NCI-H82 treated with DMSO at 0.1 percent for 48 hours (cell line): ENCODE data around the gene KCNQ4.
A peak's percentile ranks its signal among the peaks of the same experiment; 100 is the strongest.

ENCODE experiments used
- DNase-seq: peaks from one replicate; lab custom pipeline; 2025; ENCODE audit not compliant: unreplicated experiment; lab: John Stamatoyannopoulos, UW

Gene KCNQ4

DNA sequence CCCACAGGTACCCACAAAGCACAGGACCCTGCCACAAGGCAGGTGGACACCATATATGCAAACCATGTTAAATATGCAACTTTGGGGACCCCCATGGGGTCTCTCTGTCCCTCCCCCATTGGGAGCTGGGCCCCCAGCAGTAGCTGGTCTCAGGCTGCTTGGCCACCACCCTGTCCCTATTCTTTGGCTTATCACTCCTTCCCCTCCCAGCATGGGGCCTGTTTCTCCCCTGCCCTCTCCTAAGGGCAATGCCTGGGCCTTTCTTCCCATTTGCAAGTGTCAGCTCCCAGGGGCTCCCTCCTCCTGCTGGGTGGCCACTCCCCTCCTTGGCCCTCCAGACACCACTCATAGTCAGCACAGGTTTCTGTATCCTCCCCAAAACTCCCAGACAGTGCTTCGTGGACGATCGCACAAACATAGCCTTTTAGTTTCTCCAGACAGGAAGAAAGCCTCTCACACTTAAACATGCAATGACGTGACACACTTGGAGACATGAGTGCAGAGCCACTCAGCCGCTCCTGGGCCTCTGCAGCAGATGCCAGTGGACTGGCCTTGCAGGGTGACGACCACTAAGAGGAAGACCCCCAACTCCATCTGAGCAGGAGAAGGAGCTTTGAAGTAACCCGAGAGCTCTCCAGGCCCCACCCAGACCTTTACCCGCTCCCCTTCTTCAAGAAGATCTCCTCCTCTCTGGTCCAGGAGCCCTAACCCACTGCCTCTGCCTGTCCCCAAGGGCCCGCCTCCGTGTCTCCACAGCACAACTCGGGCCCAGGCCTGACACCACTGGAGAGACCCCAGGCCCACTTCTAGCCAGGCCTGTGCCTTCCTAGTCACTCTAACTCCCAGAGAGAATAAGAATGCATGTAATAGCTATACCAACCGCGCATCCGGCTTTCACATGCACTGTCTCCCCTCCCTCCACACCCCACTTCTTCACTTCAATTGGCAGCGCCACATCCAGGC, 55.7 kb downstream of the KCNQ4 start:
- no peak for DNase-seq

DNA sequence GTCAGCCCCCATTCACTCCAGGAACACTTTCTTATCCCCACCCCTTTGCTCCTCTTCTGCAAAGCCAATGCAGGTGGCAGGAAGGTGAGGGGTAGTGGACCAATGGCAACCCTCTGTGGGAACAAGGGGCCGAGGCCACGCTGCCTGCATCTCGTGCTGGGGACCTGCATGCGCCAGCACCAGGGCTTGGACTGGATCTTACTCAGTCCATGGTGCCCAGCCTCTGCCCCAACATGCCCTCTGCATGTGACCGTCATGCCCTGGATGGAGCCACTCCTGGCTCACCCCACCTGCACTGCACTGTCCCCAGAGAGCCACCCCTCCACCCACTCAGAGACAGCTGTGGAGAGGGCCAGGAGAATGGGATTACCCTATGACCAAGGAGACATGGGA, 56.4 kb downstream of the KCNQ4 start:
- DNase-seq = no peak

DNA sequence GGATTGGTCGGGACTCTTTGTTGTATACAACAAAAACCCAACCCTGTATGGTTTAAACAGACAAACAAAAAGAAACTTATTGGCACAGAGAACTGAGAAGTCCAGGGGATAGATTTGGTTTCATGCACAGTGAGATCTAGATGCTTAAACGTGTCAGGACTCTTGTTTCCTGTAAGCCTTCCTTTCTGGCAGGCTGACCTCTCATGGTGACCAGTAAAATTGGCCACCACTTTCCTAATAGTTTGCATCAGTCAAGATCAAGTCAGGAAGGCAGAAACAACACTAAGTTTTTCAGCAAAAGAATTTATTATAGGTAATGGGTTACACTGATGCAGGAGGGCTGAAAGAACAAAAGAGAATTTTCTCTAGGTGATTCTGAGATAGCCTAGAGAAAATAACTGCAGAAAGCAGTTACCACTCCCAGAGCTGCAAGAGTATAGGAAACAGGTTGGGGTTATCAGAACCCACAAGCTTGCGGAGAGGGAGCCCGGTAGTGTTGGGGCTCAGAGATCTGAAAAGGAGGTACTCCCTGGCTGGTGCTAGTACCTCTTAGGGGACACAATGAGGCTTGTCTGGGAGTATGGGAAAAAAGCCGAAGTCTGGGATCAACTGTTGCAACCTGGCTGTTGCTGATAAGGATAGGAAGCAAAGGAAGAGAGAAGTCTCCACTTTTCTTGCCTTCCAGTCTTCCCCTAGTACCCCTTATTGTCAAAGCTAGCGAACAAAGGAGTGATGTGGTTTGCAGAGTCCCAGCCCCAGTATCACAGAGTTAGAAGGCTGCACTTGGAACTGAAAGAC, 57.1 kb downstream of the KCNQ4 start:
- DNase-seq = no peak

DNA sequence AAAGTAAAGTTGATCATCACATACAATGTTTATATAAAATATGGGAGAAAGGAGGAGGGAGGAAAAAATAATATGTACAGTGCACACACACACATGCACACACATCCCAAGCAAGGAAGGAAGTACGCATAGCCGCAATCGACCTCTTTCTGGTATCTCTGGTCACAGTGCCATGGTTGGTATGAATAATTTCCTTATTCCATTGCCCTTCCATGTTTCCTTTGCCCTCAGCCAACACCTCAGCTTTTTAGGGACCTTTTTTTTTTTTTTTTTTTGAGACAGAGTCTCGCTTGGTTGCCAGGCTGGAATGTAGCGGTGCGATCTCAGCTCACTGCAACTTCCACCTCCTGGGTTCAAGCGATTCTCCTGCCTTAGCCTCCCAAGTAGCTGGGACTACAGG, 58.0 kb downstream of the KCNQ4 start:
- DNase-seq = no peak

DNA sequence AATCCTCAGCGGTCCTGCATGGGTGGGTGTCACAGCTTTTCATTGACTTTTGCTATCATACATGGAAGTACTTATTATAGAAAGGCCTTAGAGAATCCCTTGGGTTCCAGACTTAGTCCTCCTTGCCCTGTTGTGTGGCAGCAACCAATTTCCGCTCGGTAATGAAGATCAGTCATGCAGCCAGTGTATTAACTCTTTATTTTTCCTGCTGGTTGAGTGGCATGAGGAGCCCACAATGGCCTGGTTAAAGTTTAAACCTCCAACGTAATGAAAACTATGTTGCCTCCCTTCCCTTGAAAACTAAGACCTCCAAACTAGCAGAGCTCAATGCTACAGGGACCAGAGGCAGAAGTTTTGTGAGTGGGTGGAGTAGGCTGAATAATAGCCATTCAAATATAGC, 58.6 kb downstream of the KCNQ4 start:
- DNase-seq = no peak

DNA sequence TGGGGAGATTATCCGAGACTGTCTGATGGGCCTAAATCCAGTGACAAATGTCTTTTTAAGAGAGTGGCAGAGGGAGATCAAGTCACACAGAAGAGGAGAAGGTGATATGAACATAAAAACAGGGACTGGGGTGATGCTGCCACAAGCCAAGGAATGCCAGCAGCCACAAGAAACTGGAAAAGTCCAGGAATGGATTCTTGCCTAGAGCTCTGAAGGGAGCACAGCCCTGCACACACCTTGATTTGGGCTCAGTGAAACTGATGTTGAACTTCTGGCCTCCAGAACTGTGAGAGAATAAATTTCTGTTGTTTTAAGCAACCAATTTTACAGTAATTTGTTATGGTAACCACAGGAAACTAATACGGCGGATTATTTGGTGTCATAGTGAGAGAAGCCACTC, 59.1 kb downstream of the KCNQ4 start:
- no peak for DNase-seq

DNA sequence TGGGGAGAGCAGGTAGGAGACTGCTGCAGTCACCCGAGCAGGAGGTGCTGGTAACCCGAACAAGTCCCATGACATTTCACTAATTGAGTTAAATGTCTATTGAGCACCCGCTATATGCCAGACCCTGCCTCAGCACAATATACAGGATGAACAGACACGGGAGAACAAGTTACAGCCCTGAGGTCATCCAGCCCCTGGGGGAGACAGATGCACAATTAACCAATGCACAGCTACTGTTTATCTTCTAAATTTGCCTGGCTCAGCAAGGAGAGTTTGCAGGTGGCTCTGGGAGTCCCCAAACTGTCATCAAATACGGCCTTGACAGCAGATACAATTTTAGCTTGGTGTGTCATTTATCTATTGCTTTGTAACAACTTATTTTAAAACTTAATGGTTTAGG, 60.5 kb downstream of the KCNQ4 start:
- DNase-seq = no peak

DNA sequence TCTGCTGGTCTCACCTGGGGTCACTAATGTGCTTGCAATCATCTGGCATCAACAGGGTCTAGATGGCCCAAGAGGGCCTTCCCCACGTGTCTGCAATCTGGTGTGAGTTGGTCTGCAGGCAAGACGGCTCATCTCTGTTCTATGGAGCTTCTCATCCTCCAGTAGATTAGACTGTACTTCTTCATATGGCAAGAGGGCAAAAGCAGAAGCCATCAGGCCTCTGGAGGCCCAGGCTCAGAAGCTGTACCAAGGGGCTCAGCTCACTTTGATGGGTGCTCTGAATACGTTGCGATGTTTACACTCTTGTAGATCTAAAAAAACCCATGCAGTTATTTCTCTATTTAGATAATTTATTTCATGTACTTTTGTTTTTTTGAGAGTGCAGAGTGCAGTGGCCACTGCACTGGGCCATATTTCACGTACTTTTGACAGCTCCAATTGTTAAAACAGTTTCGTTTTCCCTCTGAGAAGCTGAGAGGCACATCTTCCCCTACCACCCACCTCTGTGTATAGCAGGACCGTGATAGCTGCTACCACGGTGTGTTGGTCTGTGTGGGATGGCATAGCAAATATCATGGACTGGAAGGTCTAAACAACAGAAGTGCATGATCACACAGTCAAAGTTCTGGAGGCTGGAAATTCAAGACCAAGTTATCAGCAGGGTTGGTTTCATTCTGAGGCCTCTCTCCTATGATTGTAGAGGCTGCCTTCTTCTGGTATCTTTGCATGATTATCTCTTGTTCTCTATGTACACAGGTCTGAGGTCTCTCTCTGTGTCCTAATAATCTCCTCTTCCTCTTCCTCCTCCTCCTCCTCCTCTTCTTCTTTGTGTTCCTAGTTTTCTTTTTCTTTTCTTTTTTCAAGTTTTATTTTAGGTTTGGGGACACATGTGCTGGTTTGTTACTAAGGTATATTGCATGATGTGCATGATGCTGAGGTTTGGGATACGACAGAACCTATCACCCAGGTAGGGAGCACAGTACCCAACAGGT, 61.6 kb downstream of the KCNQ4 start:
- no peak for DNase-seq

DNA sequence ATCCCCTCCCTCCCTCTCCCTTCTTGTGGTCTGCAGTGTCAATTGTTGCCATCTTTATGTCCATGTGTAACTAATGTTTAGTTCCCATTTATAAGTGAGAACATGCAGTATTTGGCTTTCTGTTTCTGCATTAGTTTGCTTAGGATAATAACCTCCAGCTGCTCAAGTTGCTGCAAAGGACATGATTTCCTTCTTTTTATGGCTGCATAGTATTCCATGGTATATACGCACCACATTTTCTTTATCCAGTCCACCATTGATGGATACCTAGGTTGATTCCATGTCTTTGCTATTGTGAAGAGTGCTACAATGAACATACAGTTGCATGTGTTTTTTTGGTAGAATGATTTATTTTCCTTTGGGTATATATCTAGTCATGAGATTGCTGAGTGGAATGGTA, 62.3 kb downstream of the KCNQ4 start:
- DNase-seq = no peak

DNA sequence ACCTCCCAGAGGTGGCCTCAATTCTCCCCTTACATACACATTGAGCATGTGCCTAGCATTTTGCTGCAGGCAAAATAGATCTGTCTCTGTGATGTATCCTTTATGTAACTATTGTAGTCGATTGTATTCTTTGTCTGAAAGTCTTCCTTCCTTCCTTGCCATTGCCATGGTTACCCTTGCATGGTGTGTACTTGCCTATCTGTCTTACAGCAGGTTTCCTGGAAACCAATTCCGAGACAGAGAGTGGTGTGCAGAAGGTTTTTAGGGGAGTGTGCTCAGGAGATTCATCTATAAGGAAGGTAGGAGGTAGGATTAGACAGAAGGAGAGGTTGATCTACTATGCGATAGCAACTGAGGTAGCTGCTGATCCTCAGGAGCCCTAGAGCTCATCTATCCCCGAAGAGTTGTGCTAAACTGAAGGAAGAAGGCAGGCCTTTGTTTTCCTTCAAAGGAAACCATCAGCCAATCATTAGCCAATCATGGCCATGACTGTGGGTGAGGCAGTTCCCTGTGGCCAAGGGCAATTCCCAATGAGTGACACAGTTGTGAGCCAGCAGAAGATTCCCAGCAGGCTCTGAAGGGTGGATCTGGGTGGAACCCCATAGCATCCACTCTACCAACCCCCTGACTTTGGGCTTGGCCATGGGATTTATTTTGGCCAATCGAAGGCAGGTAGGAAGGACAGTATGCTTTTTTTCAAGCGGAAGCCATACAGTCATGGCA, 63.6 kb downstream of the KCNQ4 start:
- DNase-seq = no peak

DNA sequence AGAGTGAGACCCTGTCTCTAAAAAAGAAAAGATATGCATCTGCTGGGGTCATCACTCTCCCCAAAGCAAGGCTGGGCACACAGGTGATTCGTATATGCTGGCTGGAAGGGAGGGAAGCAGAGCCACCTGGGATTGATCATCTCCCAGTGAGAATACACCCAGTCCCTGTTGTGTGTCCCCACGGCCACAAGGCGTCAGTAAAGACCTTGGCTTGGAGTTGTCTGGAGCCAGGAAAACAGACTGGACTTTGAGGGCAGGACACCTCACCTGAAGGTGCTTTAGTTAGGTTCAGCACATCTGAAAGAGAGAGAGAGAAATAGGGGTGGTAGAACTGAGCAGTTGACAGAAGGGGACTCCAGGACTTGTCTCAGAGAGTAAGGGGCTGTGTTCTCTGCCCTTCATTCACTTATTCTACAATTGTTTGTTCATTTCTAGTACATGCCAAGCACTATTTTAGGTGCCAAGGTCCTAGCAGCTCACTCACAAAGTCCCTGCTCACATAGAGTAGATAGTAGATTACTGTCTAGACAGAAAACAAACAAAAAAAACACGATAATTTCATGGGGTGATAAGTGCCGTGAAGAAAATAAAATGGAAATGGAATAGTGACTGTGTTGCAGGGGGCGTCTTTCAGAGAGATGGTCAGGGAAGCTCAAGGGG, 65.1 kb downstream of the KCNQ4 start:
- peak; percentile 58 for DNase-seq

DNA sequence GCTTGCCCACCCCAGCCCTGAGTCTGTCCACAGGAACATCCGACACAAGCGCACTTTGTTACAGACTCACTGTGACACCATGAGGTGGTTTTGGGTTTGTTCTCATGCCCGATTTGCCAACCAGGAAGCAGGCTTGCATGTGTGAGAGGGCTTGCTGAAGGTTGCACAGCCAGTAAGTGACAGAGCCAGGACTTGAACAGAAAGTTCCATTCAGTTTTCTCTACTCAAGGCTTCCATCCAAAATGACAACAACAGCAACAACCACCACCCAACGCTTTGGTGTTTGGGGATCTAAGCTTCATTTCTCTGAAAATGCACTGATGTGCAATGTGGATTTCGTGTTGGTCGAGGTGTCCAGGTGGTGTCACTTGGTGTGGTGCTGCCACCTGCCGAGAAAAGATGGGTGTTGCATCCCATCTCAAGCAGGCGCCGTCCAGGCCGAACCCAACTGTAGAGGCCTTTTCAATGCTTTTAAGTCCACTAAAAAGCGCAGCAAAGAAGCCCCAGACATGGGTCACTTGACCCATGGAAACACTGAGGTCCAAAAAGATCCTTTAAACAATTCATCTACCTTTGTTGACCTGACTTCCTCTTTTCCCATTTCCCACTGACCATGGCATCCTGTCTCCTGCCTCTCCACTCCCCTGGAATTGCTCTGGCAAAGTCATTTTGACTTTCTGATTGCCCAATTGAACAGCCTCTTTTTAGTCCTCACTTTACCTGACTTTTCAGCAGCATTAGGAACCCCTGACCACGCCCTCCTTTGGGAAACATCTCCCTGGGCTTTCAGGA, 66.4 kb downstream of the KCNQ4 start:
- DNase-seq = peak; percentile 21

DNA sequence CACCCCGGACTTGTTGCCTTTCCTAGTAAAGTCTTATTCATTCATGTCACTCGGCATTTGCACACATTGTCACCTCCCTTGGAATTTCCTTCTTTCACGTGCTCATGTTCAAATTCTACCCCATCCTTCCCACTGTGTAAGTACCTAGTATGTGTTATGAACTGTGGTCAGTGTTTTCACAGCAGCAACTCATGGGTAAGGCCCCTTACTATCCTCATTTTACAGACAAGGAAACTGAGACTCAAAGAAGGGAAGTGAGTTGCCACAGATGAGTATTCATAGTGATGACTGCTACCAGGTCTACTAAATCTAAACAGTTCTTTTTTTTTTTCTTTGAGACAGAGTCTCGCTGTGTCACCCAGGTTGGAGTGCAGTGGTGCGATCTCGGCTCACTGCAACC, 68.1 kb downstream of the KCNQ4 start:
- no peak for DNase-seq

DNA sequence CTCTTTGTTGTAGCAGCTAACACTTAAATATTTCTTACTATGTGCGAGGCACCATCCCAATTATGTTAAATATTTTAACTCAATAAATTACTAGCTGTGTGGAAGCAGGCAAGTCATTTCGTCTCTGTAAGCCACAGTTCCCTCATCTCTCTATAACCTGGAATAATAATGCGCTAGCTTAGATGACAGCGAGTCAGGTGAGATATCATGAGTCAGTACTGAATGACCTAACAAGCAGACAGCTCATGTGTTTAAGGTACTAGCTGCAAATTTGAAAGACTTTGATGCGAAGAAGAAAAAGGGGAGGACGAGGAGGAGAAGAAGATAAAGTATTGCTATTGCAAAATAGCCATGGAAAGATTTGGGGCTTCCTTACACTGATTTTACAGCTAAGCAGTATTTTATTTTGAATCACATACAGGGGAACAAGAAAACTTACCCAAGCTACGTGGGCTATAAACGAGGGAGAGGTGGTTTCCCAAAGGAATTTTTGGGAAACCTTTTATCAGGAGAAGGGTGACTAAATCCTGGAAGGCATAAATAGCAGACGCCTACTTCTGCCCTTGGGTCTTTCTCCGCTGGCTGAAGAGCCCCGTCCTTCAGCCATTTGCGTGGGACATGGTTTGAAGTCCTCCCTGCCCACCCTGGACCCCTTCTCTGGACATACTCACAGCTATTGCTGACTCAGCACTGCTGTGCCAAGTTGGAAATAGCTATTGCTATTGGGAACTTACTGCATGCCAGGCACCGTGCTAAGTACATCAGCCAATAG, 69.7 kb downstream of the KCNQ4 start:
- DNase-seq = no peak

DNA sequence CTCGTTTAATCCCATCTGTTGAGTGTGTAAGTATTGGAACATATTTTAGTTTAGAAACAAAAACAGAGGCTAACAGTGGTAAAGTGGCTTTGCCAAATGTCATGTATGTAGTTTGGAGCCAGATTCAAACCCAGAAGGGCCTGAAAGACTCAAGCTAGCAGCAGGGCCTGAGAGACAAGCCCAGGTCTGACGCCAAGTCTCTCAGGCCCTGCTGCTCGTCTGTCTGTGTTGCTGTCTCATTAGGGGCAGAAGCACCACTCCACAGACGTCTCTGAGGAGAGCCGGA, 70.2 kb downstream of the KCNQ4 start:
- no peak for DNase-seq

DNA sequence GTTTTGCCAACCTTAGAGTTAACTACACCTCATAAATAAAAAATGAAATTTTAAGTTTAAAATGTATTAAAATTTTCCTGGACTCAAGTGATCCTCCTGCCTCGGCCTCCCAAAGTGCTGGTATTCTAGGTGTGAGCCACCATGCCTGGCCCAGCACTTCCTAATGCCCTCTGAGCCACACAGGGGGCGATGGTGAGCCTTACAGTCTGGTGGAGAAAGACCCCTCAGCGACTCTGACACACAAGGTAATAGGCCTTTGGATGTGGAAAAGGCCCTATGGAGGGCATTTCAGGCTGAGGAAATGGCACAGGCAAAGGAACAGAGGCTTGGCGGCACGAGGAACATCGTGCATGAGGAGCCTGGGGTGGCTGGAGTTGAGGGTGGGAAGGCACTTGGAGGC, 71.9 kb downstream of the KCNQ4 start:
- DNase-seq = no peak

DNA sequence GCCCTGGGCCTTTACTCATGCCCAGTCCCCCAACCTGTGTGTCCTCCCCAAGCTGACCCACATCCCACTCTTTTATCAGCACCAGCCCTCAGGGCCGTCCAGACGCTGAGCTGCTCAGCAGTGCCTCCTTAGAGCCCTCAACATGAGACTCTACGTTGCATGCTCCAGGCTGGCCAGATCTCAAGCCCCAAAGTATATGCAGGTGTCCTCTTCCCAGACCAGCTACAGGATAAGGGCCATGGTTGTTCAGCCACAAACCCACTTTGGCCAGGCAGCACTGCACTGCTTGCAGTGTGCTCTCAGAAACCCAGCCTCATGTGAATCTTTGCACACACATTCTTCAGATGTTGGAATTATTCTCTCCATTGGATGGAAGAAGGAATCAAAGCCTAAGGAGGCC, 72.5 kb downstream of the KCNQ4 start:
- DNase-seq = no peak

DNA sequence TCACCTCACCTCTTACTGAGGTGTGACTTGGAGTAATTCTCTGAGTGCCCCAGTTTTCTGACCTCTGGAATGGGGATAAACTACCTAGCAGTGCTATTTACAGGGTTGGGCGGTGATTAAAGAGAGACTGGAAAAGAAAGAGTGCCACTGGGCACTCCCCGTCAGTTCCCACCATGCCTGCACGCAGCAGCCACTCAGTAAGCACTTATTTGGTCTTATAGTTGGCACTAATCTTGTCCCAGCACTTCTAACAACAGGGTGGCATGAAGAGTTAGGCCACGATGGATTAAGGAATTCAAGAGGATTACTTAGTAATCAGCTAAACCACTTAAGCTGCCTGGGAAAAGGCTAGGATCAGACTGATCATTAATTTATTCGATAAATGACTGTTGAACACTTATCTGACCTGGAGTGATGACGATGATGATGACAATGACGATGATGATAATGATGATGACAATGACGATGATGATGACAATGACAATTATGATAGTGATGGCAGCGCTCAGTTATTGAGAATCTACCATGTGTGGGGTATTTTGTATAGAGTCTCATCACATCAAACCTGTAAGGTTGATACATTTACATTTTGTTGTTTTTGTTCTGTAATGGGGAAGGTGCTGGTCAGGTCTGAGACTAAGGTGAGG, 73.2 kb downstream of the KCNQ4 start:
- peak; percentile 85 for DNase-seq
